Peyer's patch (tissue), 4 donors: ENCODE measurements around the gene TGM5. TPM values are rescaled to one million over a fixed set of nuclear protein-coding genes. Genes with fewer than 3 reads are reported as not detected.
A peak's percentile ranks its signal among the peaks of the same experiment; 100 is the strongest.

Experiments
- DNase-seq, 3 donors: peaks; one replicate each; pipeline ENCODE4 v3.0.0-alpha.2; 2017 to 2019
- H3K27ac ChIP-seq, 4 donors: fragments of 200-600 bp; sonication (generic); one replicate each; pipeline ENCODE4 v1.5.1; 2016 to 2019
- H3K27me3 ChIP-seq, 2 donors: fragments of 200-600 bp; sonication (generic); one replicate each; pipeline ENCODE4 v1.5.1; 2019
- H3K36me3 ChIP-seq, 3 donors: fragments of 200-600 bp; sonication (generic); one replicate each; pipeline ENCODE4 v1.5.1; 2016 to 2019
- H3K4me1 ChIP-seq, 4 donors: fragments of 200-600 bp; sonication (generic); one replicate each; pipeline ENCODE4 v1.5.1; 2016 to 2019
- H3K4me3 ChIP-seq, 4 donors: fragments of 200-600 bp; sonication (generic); 1 replicate in 3 of 4; 2 replicates in 1 of 4; pipeline ENCODE4 v1.5.1; 2016 to 2019; ENCODE audit warnings: mild to moderate bottlenecking in 1 of 4
- H3K9me3 ChIP-seq, 4 donors: fragments of 200-600 bp; sonication (generic); one replicate each; pipeline ENCODE4 v1.5.1; 2016 to 2019; ENCODE audit warnings: mild to moderate bottlenecking in 1 of 4
- POLR2A ChIP-seq, 2 donors: fragments of 450-650 bp; IDR thresholded peaks; one replicate each; pipeline ENCODE4 v1.5.1; 2017; ENCODE audit warnings: antibody characterized with exemption in 2 of 2, mild to moderate bottlenecking in 2 of 2, moderate library complexity in 2 of 2
- total RNA-seq, 4 donors: library from RNA; depleted of rRNA; stranded (reverse); fragments of >200 nt; gene quantifications; one replicate each; pipeline ENCODE4 v1.1.0, GENCODE V29; 2016
- TF ChIP-seq, protein P1 (sequence below), 6 experiments: fragments of 450-650 bp in 4 of 6; fragments of 200-600 bp in 2 of 6; sonication (generic) in 1 of 6; IDR thresholded peaks; one replicate each; pipeline ENCODE4 v1.5.1; 2017 to 2019; ENCODE audit warnings: antibody characterized with exemption in 6 of 6, mild to moderate bottlenecking in 3 of 6, moderate library complexity in 1 of 6

TGM5 gene, protein sequence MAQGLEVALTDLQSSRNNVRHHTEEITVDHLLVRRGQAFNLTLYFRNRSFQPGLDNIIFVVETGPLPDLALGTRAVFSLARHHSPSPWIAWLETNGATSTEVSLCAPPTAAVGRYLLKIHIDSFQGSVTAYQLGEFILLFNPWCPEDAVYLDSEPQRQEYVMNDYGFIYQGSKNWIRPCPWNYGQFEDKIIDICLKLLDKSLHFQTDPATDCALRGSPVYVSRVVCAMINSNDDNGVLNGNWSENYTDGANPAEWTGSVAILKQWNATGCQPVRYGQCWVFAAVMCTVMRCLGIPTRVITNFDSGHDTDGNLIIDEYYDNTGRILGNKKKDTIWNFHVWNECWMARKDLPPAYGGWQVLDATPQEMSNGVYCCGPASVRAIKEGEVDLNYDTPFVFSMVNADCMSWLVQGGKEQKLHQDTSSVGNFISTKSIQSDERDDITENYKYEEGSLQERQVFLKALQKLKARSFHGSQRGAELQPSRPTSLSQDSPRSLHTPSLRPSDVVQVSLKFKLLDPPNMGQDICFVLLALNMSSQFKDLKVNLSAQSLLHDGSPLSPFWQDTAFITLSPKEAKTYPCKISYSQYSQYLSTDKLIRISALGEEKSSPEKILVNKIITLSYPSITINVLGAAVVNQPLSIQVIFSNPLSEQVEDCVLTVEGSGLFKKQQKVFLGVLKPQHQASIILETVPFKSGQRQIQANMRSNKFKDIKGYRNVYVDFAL
- total RNA-seq = not detected

DNA sequence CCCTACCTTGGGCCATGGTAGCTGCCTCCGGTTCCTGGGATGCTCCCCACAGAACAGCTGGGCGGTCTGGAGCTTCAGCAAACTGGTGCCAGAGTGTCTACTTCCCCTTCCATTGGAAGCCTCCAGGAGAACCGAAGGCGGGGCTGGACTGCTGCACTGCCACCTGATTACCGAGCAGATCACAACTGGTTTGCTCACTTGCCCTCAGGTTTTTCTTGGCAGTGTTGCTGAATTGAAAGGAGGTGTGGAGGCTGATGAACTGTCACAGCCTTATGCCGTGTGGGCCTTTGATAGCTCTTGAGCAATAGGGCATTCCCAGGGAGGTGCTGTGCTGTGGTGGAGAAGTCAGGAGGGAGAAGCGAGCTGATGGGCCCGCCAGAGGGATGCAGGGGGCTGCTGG, at the start of gene TGM5:
Gene TGM5, minus strand, starts transcription at position 95 of the 400 bp plus-strand sequence. Its CDS starts 79 bp downstream, at position 16.
- H3K27me3 ChIP-seq = no peaks in the 10 kb centered on the region
- peak in 1 of 3 donors; percentile 60 for DNase-seq
- H3K36me3 ChIP-seq = no peaks in the 10 kb centered on the region
- H3K4me3 ChIP-seq = no peak within 1 kb of the TSS
- no peak within 1 kb of the TSS for H3K27ac ChIP-seq
- TF ChIP-seq, protein P1, sequence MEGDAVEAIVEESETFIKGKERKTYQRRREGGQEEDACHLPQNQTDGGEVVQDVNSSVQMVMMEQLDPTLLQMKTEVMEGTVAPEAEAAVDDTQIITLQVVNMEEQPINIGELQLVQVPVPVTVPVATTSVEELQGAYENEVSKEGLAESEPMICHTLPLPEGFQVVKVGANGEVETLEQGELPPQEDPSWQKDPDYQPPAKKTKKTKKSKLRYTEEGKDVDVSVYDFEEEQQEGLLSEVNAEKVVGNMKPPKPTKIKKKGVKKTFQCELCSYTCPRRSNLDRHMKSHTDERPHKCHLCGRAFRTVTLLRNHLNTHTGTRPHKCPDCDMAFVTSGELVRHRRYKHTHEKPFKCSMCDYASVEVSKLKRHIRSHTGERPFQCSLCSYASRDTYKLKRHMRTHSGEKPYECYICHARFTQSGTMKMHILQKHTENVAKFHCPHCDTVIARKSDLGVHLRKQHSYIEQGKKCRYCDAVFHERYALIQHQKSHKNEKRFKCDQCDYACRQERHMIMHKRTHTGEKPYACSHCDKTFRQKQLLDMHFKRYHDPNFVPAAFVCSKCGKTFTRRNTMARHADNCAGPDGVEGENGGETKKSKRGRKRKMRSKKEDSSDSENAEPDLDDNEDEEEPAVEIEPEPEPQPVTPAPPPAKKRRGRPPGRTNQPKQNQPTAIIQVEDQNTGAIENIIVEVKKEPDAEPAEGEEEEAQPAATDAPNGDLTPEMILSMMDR (IDR thresholded peaks at IDR 0.05) = no peak
- no peak for TF ChIP-seq POLR2A (IDR thresholded peaks at IDR 0.05)
- peaks cover 0 to 11% (median 0%) of the 10 kb centered on the region in 4 donors for H3K4me1 ChIP-seq
- no peaks in the 10 kb centered on the region for H3K9me3 ChIP-seq

DNA sequence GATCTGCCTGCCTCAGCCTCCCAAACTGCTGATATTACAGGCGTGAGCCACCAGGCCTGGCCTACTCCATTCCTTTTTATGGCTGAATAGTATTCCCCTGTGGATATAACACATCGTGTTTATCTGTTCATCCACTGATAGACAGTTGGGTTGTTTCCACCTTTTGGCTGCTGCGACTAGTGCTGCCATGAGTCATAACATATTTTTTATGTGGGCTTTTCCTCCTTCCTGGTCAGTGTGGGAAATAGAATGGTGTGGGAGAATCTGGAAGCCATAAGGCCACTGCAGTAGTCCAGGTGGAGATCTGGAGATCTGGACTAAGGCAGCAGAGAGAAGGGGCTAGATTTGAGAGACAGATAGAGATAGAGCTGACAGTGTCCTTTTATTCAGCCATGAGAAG, 47.4 kb upstream of the TGM5 start:
- no peak overlapping the region for H3K4me3 ChIP-seq
- no peaks in the 10 kb centered on the region for H3K9me3 ChIP-seq
- no peaks in the 10 kb centered on the region for H3K4me1 ChIP-seq
- TF ChIP-seq, protein P1 (IDR thresholded peaks at IDR 0.05) = no peak
- no peak for TF ChIP-seq POLR2A (IDR thresholded peaks at IDR 0.05)
- no peak overlapping the region for H3K27ac ChIP-seq
- H3K36me3 ChIP-seq = no peaks in the 10 kb centered on the region
- H3K27me3 ChIP-seq = no peaks in the 10 kb centered on the region
- no peak for DNase-seq

DNA sequence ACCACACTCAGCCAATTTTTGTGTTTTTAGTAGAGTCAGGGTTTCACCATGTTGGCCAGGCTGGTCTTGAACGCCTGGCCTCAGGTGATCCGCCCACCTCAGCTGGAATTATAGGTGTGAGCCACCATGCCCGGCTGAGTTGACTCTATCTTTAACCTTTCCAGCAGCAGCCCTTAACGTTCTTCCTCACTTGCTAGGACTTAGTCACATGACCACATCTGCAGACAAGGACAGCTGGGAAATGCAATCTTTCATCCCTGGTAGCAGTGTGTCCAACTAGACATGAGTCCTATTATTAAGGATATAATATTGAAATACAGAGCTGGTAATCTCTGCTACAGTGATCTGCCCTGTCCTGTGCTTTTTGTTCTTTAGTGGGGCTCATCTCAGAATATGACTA, 45.6 kb upstream of the TGM5 start:
- Histone ChIP-seq H3K4me1 (no peaks in the 10 kb centered on the region), H3K36me3 (no peaks in the 10 kb centered on the region), H3K27me3 (no peaks in the 10 kb centered on the region), H3K27ac (no peak overlapping the region), H3K4me3 (no peak overlapping the region), H3K9me3 (no peaks in the 10 kb centered on the region)
- no peak for DNase-seq
- no peak for TF ChIP-seq POLR2A (IDR thresholded peaks at IDR 0.05)
- TF ChIP-seq, protein P1 (IDR thresholded peaks at IDR 0.05) = no peak

DNA sequence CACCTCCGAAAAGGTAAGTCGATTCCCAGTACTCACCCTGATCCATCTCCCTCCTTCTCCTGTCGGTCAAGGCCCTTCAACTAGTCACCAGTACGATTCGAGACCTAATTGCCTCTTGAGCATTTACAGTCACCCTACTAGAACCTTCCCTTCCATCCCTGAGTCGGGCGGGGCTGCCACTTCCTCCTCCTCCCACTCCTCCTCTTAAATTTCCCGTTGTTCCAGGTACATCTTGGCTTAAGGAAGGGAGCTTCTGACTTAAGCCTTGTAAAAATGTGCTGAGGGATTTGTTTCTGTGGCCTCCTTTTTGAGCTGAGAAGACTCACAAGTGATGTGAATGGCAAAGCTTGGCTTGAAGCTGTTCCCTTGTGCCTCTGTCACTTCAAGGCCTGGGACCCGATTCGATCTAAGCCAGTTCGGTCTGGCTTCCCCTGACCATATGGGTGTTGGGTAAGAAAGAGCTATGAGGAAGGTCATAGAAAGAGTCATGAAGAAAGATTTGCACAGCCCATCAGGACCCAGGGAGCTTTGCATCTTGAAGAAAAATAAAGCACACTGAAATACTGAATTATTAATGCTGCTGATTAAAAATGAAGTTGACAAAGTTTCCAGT, 35.6 kb upstream of the TGM5 start, which contains the start of gene TGM7:
Gene TGM7, minus strand, starts transcription at position 51 of the 613 bp plus-strand sequence.
- DNase-seq = no peak
- H3K9me3 ChIP-seq = no peaks in the 10 kb centered on the region
- no peak within 1 kb of the TSS for H3K27ac ChIP-seq
- TF ChIP-seq, protein P1 (IDR thresholded peaks at IDR 0.05) = no peak
- no peak for TF ChIP-seq POLR2A (IDR thresholded peaks at IDR 0.05)
- H3K27me3 ChIP-seq = no peaks in the 10 kb centered on the region
- H3K4me3 ChIP-seq = no peak within 1 kb of the TSS
- H3K36me3 ChIP-seq = no peaks in the 10 kb centered on the region
- no peaks in the 10 kb centered on the region for H3K4me1 ChIP-seq

DNA sequence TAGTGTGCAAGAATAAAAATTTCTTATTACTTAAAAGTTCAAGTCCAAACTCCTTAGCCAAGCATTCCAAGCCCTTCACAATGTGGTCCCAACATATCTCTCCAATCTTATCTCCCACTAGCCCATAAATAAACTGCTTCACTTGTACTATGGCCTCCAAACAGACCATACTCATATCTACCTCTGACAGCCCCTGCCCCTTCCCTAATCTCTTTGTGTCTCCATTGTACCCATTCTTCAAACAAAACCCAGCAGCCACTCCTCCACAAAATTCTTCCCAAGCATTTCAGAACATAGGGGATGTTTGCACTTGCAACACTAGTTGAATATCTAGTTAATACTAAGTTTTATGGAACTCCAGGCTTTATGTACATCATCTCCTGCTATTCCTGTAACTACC, 33.2 kb upstream of the TGM5 start:
- Histone ChIP-seq H3K4me1 (no peaks in the 10 kb centered on the region), H3K9me3 (no peaks in the 10 kb centered on the region), H3K27ac (no peak overlapping the region), H3K4me3 (no peak overlapping the region), H3K36me3 (no peaks in the 10 kb centered on the region), H3K27me3 (no peaks in the 10 kb centered on the region)
- DNase-seq = no peak
- TF ChIP-seq, protein P1 (IDR thresholded peaks at IDR 0.05) = no peak
- no peak for TF ChIP-seq POLR2A (IDR thresholded peaks at IDR 0.05)
